HepG2 (cell line): ENCODE data around the gene EZH1. TPM values are rescaled to one million over a fixed set of nuclear protein-coding genes. Genes with fewer than 3 reads are reported as not detected.

Experiments
- BRCA1 ChIP-seq: sonication (generic); formaldehyde crosslinking; IDR thresholded peaks from 2 replicates; pipeline ENCODE4 v1.4.0; 2020; ENCODE audit warnings: missing genetic modification reagents
- CCAR2 ChIP-seq: fragments of 200-400 bp; formaldehyde crosslinking; optimal IDR thresholded peaks from 2 replicates; pipeline ENCODE3; 2018; ENCODE audit warnings: low read depth, mild to moderate bottlenecking, low read length, moderate library complexity
- EHMT2 ChIP-seq: fragments of 200-600 bp; sonication (generic); IDR thresholded peaks from 2 replicates; pipeline ENCODE4 v1.7.0; 2017; ENCODE audit warnings: antibody characterized with exemption, low read depth, low read length, borderline replicate concordance
- FLYWCH1 ChIP-seq: sonication (generic); formaldehyde crosslinking; IDR thresholded peaks from 2 replicates; pipeline ENCODE4 v1.8.1; 2023; ENCODE audit warnings: mild to moderate bottlenecking, missing genetic modification reagents
- FOXM1 ChIP-seq: sonication (generic); formaldehyde crosslinking; IDR thresholded peaks from 2 replicates; pipeline ENCODE4 v1.5.0; 2020; ENCODE audit warnings: missing genetic modification reagents
- GABPA ChIP-seq, 2 experiments: IDR thresholded peaks; 2 replicates each; pipeline ENCODE4 v1.6.1; 2011 to 2016; ENCODE audit warnings: low read depth in 2 of 2, low read length in 1 of 2, missing biosample characterization in 1 of 2, missing genetic modification characterization in 1 of 2
- HDAC6 ChIP-seq: fragments of 200-600 bp; sonication (generic); IDR thresholded peaks from 2 replicates; pipeline ENCODE4 v1.7.0; 2017; ENCODE audit warnings: mild to moderate bottlenecking, antibody characterized with exemption, low read length, low read depth
- HNRNPH1 ChIP-seq: fragments of 200-400 bp; formaldehyde crosslinking; optimal IDR thresholded peaks from 2 replicates; pipeline ENCODE3; 2017; ENCODE audit warnings: mild to moderate bottlenecking, low read depth, low read length
- KMT2A ChIP-seq: sonication (generic); formaldehyde crosslinking; IDR thresholded peaks from 2 replicates; pipeline ENCODE4 v1.4.0; 2020; ENCODE audit warnings: missing genetic modification reagents
- MAFG ChIP-seq: sonication (generic); formaldehyde crosslinking; IDR thresholded peaks from 2 replicates; pipeline ENCODE4 v1.5.1; 2020; ENCODE audit warnings: mild to moderate bottlenecking, missing genetic modification reagents
- NFYB ChIP-seq: sonication (generic); formaldehyde crosslinking; IDR thresholded peaks from 2 replicates; pipeline ENCODE4 v1.4.0; 2020; ENCODE audit warnings: missing genetic modification reagents
- PATZ1 ChIP-seq: sonication (generic); formaldehyde crosslinking; IDR thresholded peaks from 2 replicates; pipeline ENCODE4 v1.4.0; 2020; ENCODE audit warnings: missing genetic modification reagents
- PRDM4 ChIP-seq: sonication (generic); formaldehyde crosslinking; IDR thresholded peaks from 2 replicates; pipeline ENCODE4 v1.9.0; 2021; ENCODE audit warnings: missing genetic modification reagents, borderline replicate concordance
- RFX5 ChIP-seq: IDR thresholded peaks from 2 replicates; pipeline ENCODE4 v1.6.1; 2011; ENCODE audit warnings: low read depth, low read length, improper control_type of control experiment
- SMAD1 ChIP-seq: sonication (generic); formaldehyde crosslinking; IDR thresholded peaks from 2 replicates; pipeline ENCODE4 v1.4.0; 2020; ENCODE audit warnings: missing genetic modification reagents, low read depth, mild to moderate bottlenecking, borderline replicate concordance
- SOX5 ChIP-seq: IDR thresholded peaks from 2 replicates; pipeline ENCODE4 v1.6.1; 2016; ENCODE audit warnings: borderline replicate concordance
- SP4 ChIP-seq: sonication (generic); formaldehyde crosslinking; IDR thresholded peaks from 2 replicates; pipeline ENCODE4 v1.8.1; 2023; ENCODE audit warnings: mild to moderate bottlenecking, missing genetic modification reagents
- SSRP1 ChIP-seq: IDR thresholded peaks from 2 replicates; pipeline ENCODE4 v1.6.1; 2016; ENCODE audit warnings: control low read depth
- ZFP36L2 ChIP-seq: sonication (generic); formaldehyde crosslinking; IDR thresholded peaks from 2 replicates; pipeline ENCODE4 v1.4.0; 2020; ENCODE audit warnings: missing genetic modification reagents
- ZNF143 ChIP-seq: sonication (generic); formaldehyde crosslinking; IDR thresholded peaks from 2 replicates; pipeline ENCODE4 v1.4.0; 2020; ENCODE audit warnings: missing genetic modification reagents
- ZNF224 ChIP-seq: sonication (generic); formaldehyde crosslinking; IDR thresholded peaks from 2 replicates; pipeline ENCODE4 v1.5.0; 2020; ENCODE audit warnings: mild to moderate bottlenecking, missing genetic modification reagents
- ZNF275 ChIP-seq: sonication (generic); formaldehyde crosslinking; IDR thresholded peaks from 2 replicates; pipeline ENCODE4 v1.8.0; 2022; ENCODE audit warnings: missing genetic modification reagents, mild to moderate bottlenecking, inconsistent platforms, borderline replicate concordance
- ZNF530 ChIP-seq: sonication (generic); formaldehyde crosslinking; IDR thresholded peaks from 2 replicates; pipeline ENCODE4 v1.5.0; 2020; ENCODE audit warnings: low read depth, mild to moderate bottlenecking, missing genetic modification reagents
- polyA plus RNA-seq, 8 experiments: library from polyadenylated mRNA; depleted of rRNA in 3 of 8; stranded (reverse) in 7 of 8; unstranded in 1 of 8; fragments of >200 nt; fragmentation: Illumina TruSeq in 4 of 8; extraction: Trizol in 4 of 8; gene quantifications; 2 replicates each; pipeline versions ENCODE4 v1.2.1 to v1.2.3, GENCODE V29; 2011 to 2016; ENCODE audit warnings: low read depth in 4 of 8, missing spikeins in 1 of 8, mixed read lengths in 1 of 8; ENCODE audit not compliant: insufficient read depth in 1 of 8
- total RNA-seq, 5 experiments: library from RNA; depleted of rRNA; stranded (reverse); fragments of >200 nt; fragmentation: Illumina TruSeq; extraction: Trizol; gene quantifications; 2 replicates each; pipeline ENCODE4 v1.2.3, GENCODE V29; 2016; ENCODE audit warnings: low read depth in 1 of 5
- TF ChIP-seq, protein P1 (sequence below): sonication (generic); formaldehyde crosslinking; IDR thresholded peaks from 2 replicates; pipeline ENCODE4 v1.8.1; 2023; ENCODE audit warnings: mild to moderate bottlenecking, missing genetic modification reagents, borderline replicate concordance
- TF ChIP-seq, protein P2 (sequence below): IDR thresholded peaks from 2 replicates; pipeline ENCODE4 v1.6.1; 2016; ENCODE audit warnings: mild to moderate bottlenecking

EZH1 gene
- total and polyA plus RNA-seq, 2 of the 13 experiments (the other 11 are each of a cell fraction or from before 2014, with no cell fraction given): 11.6 to 24.0 TPM

DNA sequence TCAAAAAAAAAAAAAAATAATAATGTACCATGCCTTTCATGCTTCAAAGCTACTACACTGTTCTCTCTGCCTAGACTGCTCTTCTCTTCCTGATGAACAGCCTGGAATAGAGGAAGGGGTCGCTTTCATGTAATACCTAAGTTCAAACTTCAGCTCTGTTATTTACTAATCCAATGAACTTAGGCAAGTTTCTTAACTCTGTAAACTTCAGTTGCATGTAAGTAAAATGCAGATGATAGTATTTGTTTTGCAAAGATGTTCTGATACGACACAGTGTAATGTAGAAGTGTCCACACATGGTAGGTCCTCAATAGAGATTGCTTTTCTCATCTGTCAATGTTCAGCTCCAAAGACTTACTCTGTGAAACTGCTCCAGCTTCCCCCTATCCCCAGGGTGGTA lies 47.1 kb upstream of the EZH1 start (continued):
- no peak for TF ChIP-seq BRCA1 (CRISPR knock-in tag)
- no peak for TF ChIP-seq HDAC6
- no peak for TF ChIP-seq HNRNPH1
- no peak for TF ChIP-seq ZNF530 (CRISPR knock-in tag)
- no peak for TF ChIP-seq FLYWCH1
- no peak for TF ChIP-seq NFYB (CRISPR knock-in tag)
- TF ChIP-seq SOX5 (CRISPR knock-in tag): peak; percentile 14; the same call in 1 of the 2 replicates
- TF ChIP-seq RFX5: no peak
- no peak for TF ChIP-seq ZNF275 (CRISPR knock-in tag)
- TF ChIP-seq ZNF224 (CRISPR knock-in tag): no peak
- TF ChIP-seq CCAR2: no peak
- no peak for TF ChIP-seq GABPA (IDR thresholded peaks at IDR 0.05; ENCODE audit: low read depth, low read length)
- TF ChIP-seq GABPA (CRISPR knock-in tag; IDR thresholded peaks at IDR 0.05; ENCODE audit: low read depth): no peak
- TF ChIP-seq ZNF143 (CRISPR knock-in tag): no peak
- TF ChIP-seq, protein P1, sequence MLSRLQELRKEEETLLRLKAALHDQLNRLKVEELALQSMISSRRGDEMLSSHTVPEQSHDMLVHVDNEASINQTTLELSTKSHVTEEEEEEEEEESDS (CRISPR knock-in tag): no peak
- TF ChIP-seq SP4 (CRISPR knock-in tag): no peak
- TF ChIP-seq ZFP36L2 (CRISPR knock-in tag): no peak
- no peak; the same call in 1 of the 2 replicates for TF ChIP-seq PATZ1
- TF ChIP-seq PRDM4 (CRISPR knock-in tag): no peak
- TF ChIP-seq KMT2A (CRISPR knock-in tag): no peak
- TF ChIP-seq SSRP1 (CRISPR knock-in tag): no peak
- TF ChIP-seq, protein P2, sequence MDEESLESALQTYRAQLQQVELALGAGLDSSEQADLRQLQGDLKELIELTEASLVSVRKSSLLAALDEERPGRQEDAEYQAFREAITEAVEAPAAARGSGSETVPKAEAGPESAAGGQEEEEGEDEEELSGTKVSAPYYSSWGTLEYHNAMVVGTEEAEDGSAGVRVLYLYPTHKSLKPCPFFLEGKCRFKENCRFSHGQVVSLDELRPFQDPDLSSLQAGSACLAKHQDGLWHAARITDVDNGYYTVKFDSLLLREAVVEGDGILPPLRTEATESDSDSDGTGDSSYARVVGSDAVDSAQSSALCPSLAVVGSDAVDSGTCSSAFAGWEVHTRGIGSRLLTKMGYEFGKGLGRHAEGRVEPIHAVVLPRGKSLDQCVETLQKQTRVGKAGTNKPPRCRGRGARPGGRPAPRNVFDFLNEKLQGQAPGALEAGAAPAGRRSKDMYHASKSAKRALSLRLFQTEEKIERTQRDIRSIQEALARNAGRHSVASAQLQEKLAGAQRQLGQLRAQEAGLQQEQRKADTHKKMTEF (CRISPR knock-in tag): 0 out of 2 replicates have a peak, but pooled peaks have one; percentile 36
- TF ChIP-seq SMAD1 (CRISPR knock-in tag): no peak
- TF ChIP-seq MAFG: no peak
- TF ChIP-seq EHMT2: no peak
- TF ChIP-seq FOXM1 (CRISPR knock-in tag): no peak
